C4-2B (cell line): ENCODE results near the gene RNF34.

Source experiments
- H3K27ac ChIP-seq: fragments of 450-650 bp; 2 replicates; pipeline ENCODE4 v1.5.1; 2017
- CTCF ChIP-seq: fragments of 450-650 bp; conservative IDR thresholded peaks from 2 replicates; pipeline ENCODE4 v1.5.1; 2017; ENCODE audit warnings: mild to moderate bottlenecking
- ZFX ChIP-seq: fragments of 450-650 bp; IDR thresholded peaks from 2 replicates; pipeline ENCODE4 v1.6.1; 2017

Gene RNF34

GRCh38 chr12:121399391-121400331 lies at the start of gene RNF34:
Gene RNF34, plus strand, starts transcription at chr12:121400118. Its CDS starts 95 bp downstream, at chr12:121400213.
- peak within 1 kb of the TSS; percentile 89 for H3K27ac ChIP-seq
- TF ChIP-seq CTCF (no peak), ZFX (peak; percentile 15; the same call in 1 of the 2 replicates)

- peak within 1 kb of the TSS; percentile 88 for H3K27ac ChIP-seq
- TF ChIP-seq ZFX = peak; percentile 27; the same call in 1 of the 2 replicates
- TF ChIP-seq CTCF = no peak; the same call in 1 of the 2 replicates
Measured at GRCh38 chr12:121351820-121352681, 47.9 kb upstream of the RNF34 start, which contains the start of gene ANAPC5. Gene ANAPC5, minus strand, starts transcription at chr12:121352411. Its CDS starts 71 bp downstream, at chr12:121352340.

GRCh38 chr12:121352682-121353018 lies 47.3 kb upstream of the RNF34 start:
- peak overlapping the region; percentile 88 for H3K27ac ChIP-seq
- no peak for TF ChIP-seq CTCF
- TF ChIP-seq ZFX = no peak

- no peak overlapping the region for H3K27ac ChIP-seq
- no peak for TF ChIP-seq ZFX
- TF ChIP-seq CTCF = no peak
Measured at GRCh38 chr12:121355818-121356217, 44.1 kb upstream of the RNF34 start.

GRCh38 chr12:121356657-121357056 lies 43.3 kb upstream of the RNF34 start:
- no peak overlapping the region for H3K27ac ChIP-seq
- TF ChIP-seq CTCF (no peak), ZFX (no peak)

GRCh38 chr12:121357331-121357730 lies 42.6 kb upstream of the RNF34 start:
- TF ChIP-seq CTCF (no peak), ZFX (no peak)
- H3K27ac ChIP-seq = no peak overlapping the region
